Measurements from ENCODE around the gene ATG2A. TPM values are rescaled to one million over a fixed set of nuclear protein-coding genes. Genes with fewer than 3 reads are reported as not detected.

The ATG2A gene
- total RNA-seq, 1 donor from 2014 or later, result 4.4 TPM

GRCh38 chr11:64914123-64914522 is 2.9 kb downstream of the ATG2A start:
- no peak for TF ChIP-seq EZH2 (IDR thresholded peaks at IDR 0.05)
- no peak overlapping the region for H3K4me3 ChIP-seq
- Mint-ChIP-seq H3K27ac (no peak overlapping the region), H3K27me3 (ENCODE audit: insufficient read depth, low read depth) (no peaks in the 10 kb centered on the region), H3K36me3 (peaks cover 4% of the 10 kb centered on the region), H3K4me1 (peaks cover 24% of the 10 kb centered on the region), H3K9me3 (no peaks in the 10 kb centered on the region), H3K4me3 (no peak overlapping the region)
- peaks cover 7% of the 10 kb centered on the region for H3K79me2 ChIP-seq (ENCODE audit: low read depth)
- H4K20me1 ChIP-seq (ENCODE audit: low read depth), result peaks cover 4% of the 10 kb centered on the region
- no peak overlapping the region for H2AFZ ChIP-seq (replicated peaks)
- H3K4me2 ChIP-seq, result no peak overlapping the region
- H3K27ac ChIP-seq, result no peak overlapping the region
- no peaks in the 10 kb centered on the region for H3K36me3 ChIP-seq
- DNase-seq (ENCODE audit: low spot score), result no peak
- peaks cover 16% of the 10 kb centered on the region for H3F3A ChIP-seq (ENCODE audit: low read depth)
- no peaks in the 10 kb centered on the region for H3K27me3 ChIP-seq
- H3K9me3 ChIP-seq (ENCODE audit: low read depth), result no peaks in the 10 kb centered on the region
- no peak overlapping the region for H3K9ac ChIP-seq
- peaks cover 17% of the 10 kb centered on the region for H3K4me1 ChIP-seq

GRCh38 chr11:64913171-64913727 is 3.8 kb downstream of the ATG2A start:
- H3K27ac Mint-ChIP-seq, result no peak overlapping the region
- no peaks in the 10 kb centered on the region for H3K36me3 ChIP-seq
- H3K27me3 Mint-ChIP-seq (ENCODE audit: insufficient read depth, low read depth), result peaks cover 2% of the 10 kb centered on the region
- no peak overlapping the region for H3K9ac ChIP-seq
- H3K4me1 Mint-ChIP-seq, result peaks cover 23% of the 10 kb centered on the region
- H3F3A ChIP-seq (ENCODE audit: low read depth), result peaks cover 9% of the 10 kb centered on the region
- H3K4me3 Mint-ChIP-seq, result no peak overlapping the region
- H2AFZ ChIP-seq (replicated peaks), result no peak overlapping the region
- no peak overlapping the region for H3K4me3 ChIP-seq
- H3K27me3 ChIP-seq, result no peaks in the 10 kb centered on the region
- H3K9me3 ChIP-seq (ENCODE audit: low read depth), result no peaks in the 10 kb centered on the region
- no peak overlapping the region for H3K27ac ChIP-seq
- TF ChIP-seq EZH2 (IDR thresholded peaks at IDR 0.05), result no peak
- no peak for TF ChIP-seq EZH2phosphoT487 (IDR thresholded peaks at IDR 0.05)
- TF ChIP-seq, protein P1, sequence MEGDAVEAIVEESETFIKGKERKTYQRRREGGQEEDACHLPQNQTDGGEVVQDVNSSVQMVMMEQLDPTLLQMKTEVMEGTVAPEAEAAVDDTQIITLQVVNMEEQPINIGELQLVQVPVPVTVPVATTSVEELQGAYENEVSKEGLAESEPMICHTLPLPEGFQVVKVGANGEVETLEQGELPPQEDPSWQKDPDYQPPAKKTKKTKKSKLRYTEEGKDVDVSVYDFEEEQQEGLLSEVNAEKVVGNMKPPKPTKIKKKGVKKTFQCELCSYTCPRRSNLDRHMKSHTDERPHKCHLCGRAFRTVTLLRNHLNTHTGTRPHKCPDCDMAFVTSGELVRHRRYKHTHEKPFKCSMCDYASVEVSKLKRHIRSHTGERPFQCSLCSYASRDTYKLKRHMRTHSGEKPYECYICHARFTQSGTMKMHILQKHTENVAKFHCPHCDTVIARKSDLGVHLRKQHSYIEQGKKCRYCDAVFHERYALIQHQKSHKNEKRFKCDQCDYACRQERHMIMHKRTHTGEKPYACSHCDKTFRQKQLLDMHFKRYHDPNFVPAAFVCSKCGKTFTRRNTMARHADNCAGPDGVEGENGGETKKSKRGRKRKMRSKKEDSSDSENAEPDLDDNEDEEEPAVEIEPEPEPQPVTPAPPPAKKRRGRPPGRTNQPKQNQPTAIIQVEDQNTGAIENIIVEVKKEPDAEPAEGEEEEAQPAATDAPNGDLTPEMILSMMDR (IDR thresholded peaks at IDR 0.05), result no peak
- H3K79me2 ChIP-seq (ENCODE audit: low read depth), result peaks cover 7% of the 10 kb centered on the region
- DNase-seq (ENCODE audit: low spot score), result no peak
- no peak overlapping the region for H3K4me2 ChIP-seq
- peaks cover 4% of the 10 kb centered on the region for H3K36me3 Mint-ChIP-seq
- H4K20me1 ChIP-seq (ENCODE audit: low read depth), result peaks cover 4% of the 10 kb centered on the region
- H3K4me1 ChIP-seq, result peaks cover 15% of the 10 kb centered on the region
- no peaks in the 10 kb centered on the region for H3K9me3 Mint-ChIP-seq

GRCh38 chr11:64911689-64912088 is 5.3 kb downstream of the ATG2A start:
- H3K4me1 ChIP-seq, result peaks cover 9% of the 10 kb centered on the region
- Mint-ChIP-seq H3K4me1 (peaks cover 12% of the 10 kb centered on the region), H3K27me3 (ENCODE audit: insufficient read depth, low read depth) (peaks cover 4% of the 10 kb centered on the region), H3K9me3 (no peaks in the 10 kb centered on the region), H3K4me3 (no peak overlapping the region), H3K36me3 (peaks cover 4% of the 10 kb centered on the region), H3K27ac (no peak overlapping the region)
- no peaks in the 10 kb centered on the region for H3K9me3 ChIP-seq (ENCODE audit: low read depth)
- H4K20me1 ChIP-seq (ENCODE audit: low read depth), result peaks cover 4% of the 10 kb centered on the region
- H3K4me2 ChIP-seq, result no peak overlapping the region
- no peak overlapping the region for H2AFZ ChIP-seq (replicated peaks)
- no peak overlapping the region for H3K9ac ChIP-seq
- H3K4me3 ChIP-seq, result no peak overlapping the region
- no peaks in the 10 kb centered on the region for H3K36me3 ChIP-seq
- no peak for DNase-seq (ENCODE audit: low spot score)
- H3K27me3 ChIP-seq, result no peaks in the 10 kb centered on the region
- TF ChIP-seq EZH2phosphoT487 (IDR thresholded peaks at IDR 0.05), result no peak
- no peak for TF ChIP-seq EZH2 (IDR thresholded peaks at IDR 0.05)
- TF ChIP-seq, protein P1 (IDR thresholded peaks at IDR 0.05), result no peak
- no peaks in the 10 kb centered on the region for H3F3A ChIP-seq (ENCODE audit: low read depth)
- H3K27ac ChIP-seq, result no peak overlapping the region
- peaks cover 6% of the 10 kb centered on the region for H3K79me2 ChIP-seq (ENCODE audit: low read depth)

GRCh38 chr11:64911142-64911541 is 5.9 kb downstream of the ATG2A start:
- peaks cover 4% of the 10 kb centered on the region for H3K27me3 Mint-ChIP-seq (ENCODE audit: insufficient read depth, low read depth)
- Histone ChIP-seq H2AFZ (replicated peaks) (no peak overlapping the region), H3K27ac (no peak overlapping the region), H3K4me1 (peaks cover 7% of the 10 kb centered on the region), H3K9ac (no peak overlapping the region), H3K79me2 (ENCODE audit: low read depth) (peaks cover under 1% of the 10 kb centered on the region), H3F3A (ENCODE audit: low read depth) (no peaks in the 10 kb centered on the region), H3K4me2 (no peak overlapping the region), H4K20me1 (ENCODE audit: low read depth) (peaks cover 2% of the 10 kb centered on the region), H3K36me3 (no peaks in the 10 kb centered on the region), H3K27me3 (no peaks in the 10 kb centered on the region), H3K9me3 (ENCODE audit: low read depth) (no peaks in the 10 kb centered on the region), H3K4me3 (no peak overlapping the region)
- no peak overlapping the region for H3K27ac Mint-ChIP-seq
- H3K4me3 Mint-ChIP-seq, result no peak overlapping the region
- no peaks in the 10 kb centered on the region for H3K9me3 Mint-ChIP-seq
- no peak for DNase-seq (ENCODE audit: low spot score)
- H3K36me3 Mint-ChIP-seq, result peaks cover 4% of the 10 kb centered on the region
- peaks cover 7% of the 10 kb centered on the region for H3K4me1 Mint-ChIP-seq
- TF ChIP-seq EZH2 (IDR thresholded peaks at IDR 0.05) (no peak), EZH2phosphoT487 (IDR thresholded peaks at IDR 0.05) (no peak)
- TF ChIP-seq, protein P1 (IDR thresholded peaks at IDR 0.05), result no peak
